HG02970 (cell line): ENCODE data around the gene GRHPR.
"Not testable (repeated sequence)": the region's sequence is repeated elsewhere in the genome, so short reads cannot be mapped to it uniquely, and the experiment has no call there.

ENCODE experiments used
- ATAC-seq: cut with Tn5 transposase; IDR thresholded peaks from one replicate; pipeline ENCODE4 v1.9.1; 2021; ENCODE audit warnings: mild to moderate bottlenecking, moderate library complexity, moderate number of reproducible peaks; ENCODE audit not compliant: unreplicated experiment, low FRiP score

Gene GRHPR

GRCh38 chr9:37474438-37474837 is 51.9 kb downstream of the GRHPR start:
- no peak for ATAC-seq

GRCh38 chr9:37476930-37477329 is 54.4 kb downstream of the GRHPR start:
- ATAC-seq, result no peak

GRCh38 chr9:37477443-37477842 is 54.9 kb downstream of the GRHPR start:
- not testable (repeated sequence) for ATAC-seq

- ATAC-seq, result not testable (repeated sequence)
These were observed 55.6 kb downstream of the GRHPR start for GRCh38 chr9:37477987-37478619.

DNA sequence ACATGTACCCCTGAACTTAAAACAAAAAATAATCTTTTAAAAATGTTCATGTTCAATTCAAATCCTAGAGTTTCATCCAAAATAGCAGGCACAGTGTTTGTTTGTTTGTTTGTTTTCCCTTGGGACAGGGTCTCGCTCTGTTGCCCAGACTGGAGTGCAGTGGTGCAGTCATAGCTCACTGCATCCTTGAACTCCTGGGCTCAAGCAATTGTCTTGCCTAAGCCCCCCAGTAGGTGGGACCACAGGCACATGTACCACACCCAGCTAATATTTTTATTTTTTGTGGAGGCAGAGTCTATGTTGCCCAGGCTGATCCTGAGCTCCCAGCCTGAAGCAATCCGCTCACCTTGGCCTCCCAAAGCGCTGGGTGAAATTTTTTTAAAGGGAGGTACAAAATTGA is 58.3 kb downstream of the GRHPR start:
- ATAC-seq, result no peak

DNA sequence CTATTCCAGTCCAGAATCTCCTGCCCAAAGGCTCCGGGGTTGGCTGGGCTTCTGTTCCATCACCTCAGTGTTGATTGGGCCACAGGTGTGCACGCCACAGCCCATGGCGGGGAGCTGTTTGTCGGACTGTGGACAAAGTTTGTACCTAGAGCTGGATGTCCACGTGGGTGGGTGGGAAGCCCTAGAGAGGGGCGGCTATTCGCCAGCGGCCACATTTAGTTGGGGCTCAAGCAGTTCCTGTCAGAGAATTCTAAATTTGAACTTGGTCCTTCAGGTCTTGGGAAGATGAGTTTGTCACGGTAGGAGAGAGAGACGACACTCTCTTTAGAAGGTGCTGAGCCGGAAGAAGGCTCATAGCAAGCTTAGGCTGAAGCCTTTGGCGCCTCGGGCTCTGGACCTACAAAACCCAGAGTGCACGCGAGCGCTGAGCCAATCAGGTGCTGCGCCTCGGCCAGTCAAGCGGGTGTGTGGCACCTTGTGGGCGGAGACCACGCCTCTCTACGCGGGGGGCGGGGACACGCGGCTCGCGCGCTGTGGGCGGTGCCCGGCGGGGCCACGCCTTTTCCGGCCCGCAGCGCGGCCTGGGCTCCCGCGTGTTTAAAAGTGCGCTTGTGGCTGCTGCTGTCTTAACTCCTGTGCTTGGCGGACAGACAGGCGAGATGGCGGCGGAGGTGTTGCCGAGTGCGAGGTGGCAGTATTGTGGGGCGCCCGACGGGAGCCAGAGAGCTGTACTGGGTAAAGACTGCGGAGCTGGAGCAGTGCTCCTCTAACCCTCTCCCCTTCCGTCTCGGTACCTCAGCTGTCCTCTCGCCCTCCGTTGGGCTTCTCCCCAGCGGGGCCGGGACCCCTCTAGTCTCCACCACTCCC is 63.1 kb downstream of the GRHPR start, which contains the start of gene POLR1E:
Gene POLR1E (plus strand): TSS at position 560 of the 867 bp plus-strand sequence. CDS start 100 bp downstream, at position 660.
- peak; percentile 95 for ATAC-seq

- no peak for ATAC-seq
These were observed 63.7 kb downstream of the GRHPR start for GRCh38 chr9:37486256-37486615.
